Upper lobe of right lung (tissue), 1 donor: Measurements from ENCODE around the gene CXorf58. TPM values are rescaled to one million over a fixed set of nuclear protein-coding genes. Genes with fewer than 3 reads are reported as not detected.

Source experiments
- ATAC-seq: fragments of 200-7000 bp; cut with Tn5 transposase; one replicate; pipeline ENCODE4 v1.9.1; 2020; ENCODE audit warnings: mild to moderate bottlenecking, moderate library complexity
- DNase-seq: peaks from one replicate; pipeline ENCODE4 v3.0.0-alpha.2; 2020
- H3K27ac ChIP-seq: fragments of 200-600 bp; one replicate; pipeline ENCODE4 v1.8.0; 2022
- H3K27me3 ChIP-seq: fragments of 200-600 bp; one replicate; pipeline ENCODE4 v1.8.0; 2022; ENCODE audit warnings: mild to moderate bottlenecking
- H3K36me3 ChIP-seq: fragments of 200-600 bp; one replicate; pipeline ENCODE4 v1.8.0; 2022
- H3K4me1 ChIP-seq: fragments of 200-600 bp; one replicate; pipeline ENCODE4 v1.8.0; 2022
- H3K4me3 ChIP-seq: fragments of 200-600 bp; one replicate; pipeline ENCODE4 v1.8.0; 2022; ENCODE audit warnings: mild to moderate bottlenecking
- H3K9me3 ChIP-seq: fragments of 200-600 bp; one replicate; pipeline ENCODE4 v1.8.0; 2022
- CTCF ChIP-seq: fragments of 200-600 bp; IDR thresholded peaks from one replicate; pipeline ENCODE4 v1.8.0; 2022; ENCODE audit warnings: antibody characterized with exemption
- intact Hi-C: fragments of 100-400 bp; cut with DNase I; formaldehyde crosslinking; loops from one replicate; pipeline ENCODE4 v1.11.0; 2022
- total RNA-seq: library from RNA; stranded (reverse); fragmentation: NEBNext Ultra II Directional; extraction: Animal tissue kit (Norgen Biotek cat#: 25700); gene quantifications from one replicate; pipeline ENCODE4 v1.2.1, GENCODE V29; 2021
- donor health status: DM: no; HTN: yes; CAD: no; lungs with severe emphysema.

Gene CXorf58
- total RNA-seq, 1 donor from 2014 or later: not detected

- H3K4me3 ChIP-seq: no peak overlapping the region
- H3K36me3 ChIP-seq: no peaks in the 10 kb centered on the region
- ATAC-seq: no peak
- H3K27ac ChIP-seq: no peak overlapping the region
- DNase-seq: no peak
- TF ChIP-seq CTCF: no peak
- H3K9me3 ChIP-seq: no peaks in the 10 kb centered on the region
- peaks cover 4% of the 10 kb centered on the region for H3K4me1 ChIP-seq
- intact Hi-C loops: no loop called here
- H3K27me3 ChIP-seq: no peaks in the 10 kb centered on the region
These were observed 28.4 kb downstream of the CXorf58 start for GRCh38 chrX:23936180-23936579.

GRCh38 chrX:23937100-23937499, 29.3 kb downstream of the CXorf58 start:
- ATAC-seq (no peak), DNase-seq (no peak)
- Histone ChIP-seq H3K36me3 (no peaks in the 10 kb centered on the region), H3K27me3 (no peaks in the 10 kb centered on the region), H3K27ac (no peak overlapping the region), H3K4me1 (no peaks in the 10 kb centered on the region), H3K4me3 (no peak overlapping the region), H3K9me3 (no peaks in the 10 kb centered on the region)
- intact Hi-C loops: no loop called here
- no peak for TF ChIP-seq CTCF

- ATAC-seq (no peak), DNase-seq (no peak)
- TF ChIP-seq CTCF: no peak
- no peak overlapping the region for H3K27ac ChIP-seq
- no peak overlapping the region for H3K4me3 ChIP-seq
- H3K36me3 ChIP-seq: no peaks in the 10 kb centered on the region
- intact Hi-C loops: no loop called here
- no peaks in the 10 kb centered on the region for H3K4me1 ChIP-seq
- H3K9me3 ChIP-seq: no peaks in the 10 kb centered on the region
- H3K27me3 ChIP-seq: no peaks in the 10 kb centered on the region
These were observed 30.9 kb downstream of the CXorf58 start for GRCh38 chrX:23938690-23939089.

- no peak for DNase-seq
- TF ChIP-seq CTCF: no peak
- H3K27ac ChIP-seq: no peak overlapping the region
- no peaks in the 10 kb centered on the region for H3K4me1 ChIP-seq
- ATAC-seq: no peak
- no peaks in the 10 kb centered on the region for H3K36me3 ChIP-seq
- no peaks in the 10 kb centered on the region for H3K27me3 ChIP-seq
- no peak overlapping the region for H3K4me3 ChIP-seq
- intact Hi-C loops: no loop called here
- no peaks in the 10 kb centered on the region for H3K9me3 ChIP-seq
These were observed 31.4 kb downstream of the CXorf58 start for GRCh38 chrX:23939203-23939602.

GRCh38 chrX:23944234-23944633, 36.4 kb downstream of the CXorf58 start:
- Histone ChIP-seq H3K4me3 (no peak overlapping the region), H3K27me3 (no peaks in the 10 kb centered on the region), H3K36me3 (no peaks in the 10 kb centered on the region), H3K27ac (no peak overlapping the region), H3K9me3 (no peaks in the 10 kb centered on the region), H3K4me1 (no peaks in the 10 kb centered on the region)
- no peak for ATAC-seq
- no peak for TF ChIP-seq CTCF
- intact Hi-C loops: no loop called here
- DNase-seq: no peak

GRCh38 chrX:23945206-23945605, 37.4 kb downstream of the CXorf58 start:
- Histone ChIP-seq H3K27ac (no peak overlapping the region), H3K27me3 (no peaks in the 10 kb centered on the region), H3K36me3 (no peaks in the 10 kb centered on the region), H3K4me3 (no peak overlapping the region), H3K9me3 (no peaks in the 10 kb centered on the region), H3K4me1 (no peaks in the 10 kb centered on the region)
- DNase-seq (no peak), ATAC-seq (no peak)
- no peak for TF ChIP-seq CTCF
- intact Hi-C loops: no loop called here
